WTC11 (cell line): ENCODE results near the gene PKIG. TPM values are rescaled to one million over a fixed set of nuclear protein-coding genes. Genes with fewer than 3 reads are reported as not detected.

Experiments used
- ATAC-seq: fragments of 200-7000 bp; cut with Tn5 transposase; 2 replicates; pipeline ENCODE4 v1.10.0; 2021; ENCODE audit warnings: mild to moderate bottlenecking, moderate library complexity
- CTCF ChIA-PET: fragments of 300-600 bp; sonication (Branson Sonifier 250); formaldehyde crosslinking; loops from one replicate; lab custom pipeline; 2021; ENCODE audit warnings: antibody characterized with exemption; lab: Charles Lee
- POLR2A ChIA-PET: fragments of 350-600 bp; sonication (Branson Sonifier 250); formaldehyde crosslinking; loops from one replicate; lab custom pipeline; 2021; ENCODE audit warnings: antibody characterized with exemption; lab: Charles Lee
- DNase-seq: peaks from one replicate; pipeline ENCODE4 v3.0.0; 2021; ENCODE audit warnings: low spot score
- H3K27ac Mint-ChIP-seq: 2 replicates; pipeline ENCODE4 v1.8.0; 2021; ENCODE audit warnings: mixed read lengths
- H3K27me3 Mint-ChIP-seq: 2 replicates; pipeline ENCODE4 v1.8.0; 2021; ENCODE audit warnings: low read depth, mild to moderate bottlenecking, moderate library complexity, mixed read lengths
- H3K36me3 Mint-ChIP-seq: 2 replicates; pipeline ENCODE4 v1.8.0; 2021; ENCODE audit warnings: mixed read lengths
- H3K4me1 Mint-ChIP-seq: 2 replicates; pipeline ENCODE4 v1.8.0; 2022; ENCODE audit warnings: mixed read lengths
- H3K4me3 Mint-ChIP-seq: 2 replicates; pipeline ENCODE4 v1.8.0; 2021; ENCODE audit warnings: mild to moderate bottlenecking, moderate library complexity, mixed read lengths
- H3K9me3 Mint-ChIP-seq: 2 replicates; pipeline ENCODE4 v1.8.0; 2021; ENCODE audit warnings: mixed read lengths
- ARID4B ChIP-seq: sonication (generic); formaldehyde crosslinking; IDR thresholded peaks from 2 replicates; pipeline ENCODE4 v1.8.0; 2023; ENCODE audit warnings: missing genetic modification reagents, mild to moderate bottlenecking, borderline replicate concordance
- ATF1 ChIP-seq: sonication (generic); formaldehyde crosslinking; IDR thresholded peaks from 2 replicates; pipeline ENCODE4 v1.8.1; 2023; ENCODE audit warnings: mild to moderate bottlenecking, moderate library complexity, missing genetic modification reagents
- CBFB ChIP-seq: sonication (generic); formaldehyde crosslinking; IDR thresholded peaks from 2 replicates; pipeline ENCODE4 v1.8.1; 2022; ENCODE audit warnings: mild to moderate bottlenecking, low read depth, missing genetic modification reagents
- E2F4 ChIP-seq: sonication (generic); formaldehyde crosslinking; IDR thresholded peaks from 2 replicates; pipeline ENCODE4 v1.8.1; 2022; ENCODE audit warnings: low read depth, mild to moderate bottlenecking, moderate library complexity, missing genetic modification reagents, borderline replicate concordance
- FOXJ3 ChIP-seq: sonication (generic); formaldehyde crosslinking; IDR thresholded peaks from 2 replicates; pipeline ENCODE4 v1.9.0; 2021; ENCODE audit warnings: missing genetic modification reagents, mild to moderate bottlenecking, borderline replicate concordance
- FOXK1 ChIP-seq: sonication (generic); formaldehyde crosslinking; IDR thresholded peaks from 2 replicates; pipeline ENCODE4 v1.8.0; 2022; ENCODE audit warnings: mild to moderate bottlenecking, moderate library complexity, missing genetic modification reagents
- GTF2I ChIP-seq: fragments of 250-450 bp; sonication (Bioruptor Pico); conservative IDR thresholded peaks from 2 replicates; pipeline ENCODE4 v1.4.0; 2021; ENCODE audit warnings: mild to moderate bottlenecking
- MXD4 ChIP-seq: fragments of 250-450 bp; sonication (Bioruptor Pico); IDR thresholded peaks from 2 replicates; pipeline ENCODE4 v1.8.0; 2021; ENCODE audit warnings: mild to moderate bottlenecking, moderate library complexity, borderline replicate concordance
- NFATC4 ChIP-seq: fragments of 250-450 bp; sonication (Bioruptor Pico); IDR thresholded peaks from 2 replicates; pipeline ENCODE4 v1.9.0; 2021; ENCODE audit warnings: mild to moderate bottlenecking
- RORB ChIP-seq: fragments of 250-450 bp; sonication (Bioruptor Pico); IDR thresholded peaks from 2 replicates; pipeline ENCODE4 v1.9.0; 2021; ENCODE audit warnings: mild to moderate bottlenecking
- SMAD4 ChIP-seq: sonication (generic); formaldehyde crosslinking; IDR thresholded peaks from 2 replicates; pipeline ENCODE4 v1.8.0; 2022; ENCODE audit warnings: mild to moderate bottlenecking, missing genetic modification reagents
- SOX15 ChIP-seq: fragments of 250-450 bp; sonication (Bioruptor Pico); IDR thresholded peaks from 2 replicates; pipeline ENCODE4 v1.9.0; 2021; ENCODE audit warnings: mild to moderate bottlenecking
- SP1 ChIP-seq: sonication (generic); formaldehyde crosslinking; conservative IDR thresholded peaks from 2 replicates; pipeline ENCODE4 v1.8.1; 2022; ENCODE audit warnings: missing genetic modification reagents
- TP53 ChIP-seq: sonication (generic); formaldehyde crosslinking; IDR thresholded peaks from 2 replicates; pipeline ENCODE4 v1.8.1; 2023; ENCODE audit warnings: mild to moderate bottlenecking, missing genetic modification reagents
- USF2 ChIP-seq: sonication (generic); formaldehyde crosslinking; IDR thresholded peaks from 2 replicates; pipeline ENCODE4 v1.8.1; 2023; ENCODE audit warnings: mild to moderate bottlenecking, missing genetic modification reagents, moderate library complexity
- ZNF138 ChIP-seq: sonication (generic); formaldehyde crosslinking; conservative IDR thresholded peaks from 2 replicates; pipeline ENCODE4 v1.8.1; 2022; ENCODE audit warnings: mild to moderate bottlenecking, moderate library complexity, missing genetic modification reagents
- ZNF219 ChIP-seq: sonication (generic); formaldehyde crosslinking; IDR thresholded peaks from 2 replicates; pipeline ENCODE4 v1.8.0; 2023; ENCODE audit warnings: missing genetic modification reagents, mild to moderate bottlenecking, borderline replicate concordance
- ZNF232 ChIP-seq: sonication (generic); formaldehyde crosslinking; IDR thresholded peaks from 2 replicates; pipeline ENCODE4 v1.8.0; 2022; ENCODE audit warnings: mild to moderate bottlenecking, missing genetic modification reagents
- ZNF396 ChIP-seq: fragments of 250-450 bp; sonication (Bioruptor Pico); IDR thresholded peaks from 2 replicates; pipeline ENCODE4 v1.8.0; 2021; ENCODE audit warnings: mild to moderate bottlenecking, moderate library complexity, borderline replicate concordance
- ZNF512 ChIP-seq: sonication (generic); formaldehyde crosslinking; IDR thresholded peaks from 2 replicates; pipeline ENCODE4 v1.8.1; 2022; ENCODE audit warnings: missing genetic modification reagents, borderline replicate concordance
- total RNA-seq: library from RNA; stranded (reverse); gene quantifications from 3 replicates; pipeline ENCODE4 v1.2.3, GENCODE V29; 2021
- TF ChIP-seq, protein P1 (sequence below): fragments of 250-450 bp; sonication (Bioruptor Pico); IDR thresholded peaks from 2 replicates; pipeline ENCODE4 v1.8.0; 2021; ENCODE audit warnings: mild to moderate bottlenecking

The PKIG gene
- total RNA-seq, 1 experiment from 2014 or later, result 22.7 TPM

- ATAC-seq, result no peak
- ChIA-PET POLR2A (no interaction called here), CTCF (no interaction called here)
- Mint-ChIP-seq H3K4me3 (no peak overlapping the region), H3K36me3 (peaks cover 12% of the 10 kb centered on the region), H3K27me3 (peaks cover 30% of the 10 kb centered on the region), H3K27ac (no peak overlapping the region), H3K9me3 (peaks cover 34% of the 10 kb centered on the region), H3K4me1 (peaks cover 10% of the 10 kb centered on the region)
- TF ChIP-seq E2F4, result no peak
- TF ChIP-seq USF2 (CRISPR knock-in tag), result no peak
- no peak for TF ChIP-seq FOXJ3 (CRISPR knock-in tag)
- no peak for TF ChIP-seq SP1 (CRISPR knock-in tag)
- no peak for TF ChIP-seq FOXK1 (CRISPR knock-in tag)
- TF ChIP-seq TP53 (CRISPR knock-in tag), result no peak
- TF ChIP-seq ZNF219 (CRISPR knock-in tag), result no peak
- TF ChIP-seq GTF2I (CRISPR knock-in tag), result no peak
- TF ChIP-seq ZNF138, result no peak
- no peak for TF ChIP-seq NFATC4 (CRISPR knock-in tag)
- no peak for TF ChIP-seq ARID4B
- DNase-seq, result no peak
Measured at GRCh38 chr20:44658810-44659209, 76.4 kb downstream of the PKIG start.

DNA sequence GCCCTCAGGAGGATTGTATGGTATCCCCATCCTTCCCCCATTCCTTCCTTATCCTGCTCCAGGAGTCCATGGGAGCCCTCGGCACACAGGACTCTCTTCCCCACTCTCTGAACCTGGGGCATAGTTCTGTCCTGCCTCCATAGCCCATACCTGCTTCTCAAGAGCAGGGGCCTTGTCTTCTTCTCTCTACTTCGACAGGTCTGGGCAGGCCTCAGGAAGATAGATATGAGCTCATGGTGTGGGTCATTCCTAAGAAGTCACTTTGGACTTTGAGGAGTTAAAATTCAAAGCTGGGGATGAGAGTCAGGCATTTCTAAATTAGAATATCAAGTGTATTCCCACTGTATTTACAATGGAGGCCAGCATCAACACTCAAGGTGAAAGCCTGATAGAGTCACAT is 77.6 kb downstream of the PKIG start:
- H3K36me3 Mint-ChIP-seq, result peaks cover 3% of the 10 kb centered on the region
- H3K4me3 Mint-ChIP-seq, result no peak overlapping the region
- no peak for ATAC-seq
- TF ChIP-seq ARID4B (no peak), CBFB (CRISPR knock-in tag) (no peak), SP1 (CRISPR knock-in tag) (no peak), MXD4 (no peak), ZNF232 (no peak), SMAD4 (CRISPR knock-in tag) (no peak), GTF2I (CRISPR knock-in tag) (no peak), FOXK1 (CRISPR knock-in tag) (no peak), ZNF512 (CRISPR knock-in tag) (no peak), ZNF396 (no peak), ZNF219 (CRISPR knock-in tag) (no peak), SOX15 (CRISPR knock-in tag) (no peak), RORB (CRISPR knock-in tag) (no peak), ATF1 (CRISPR knock-in tag) (no peak)
- TF ChIP-seq, protein P1, sequence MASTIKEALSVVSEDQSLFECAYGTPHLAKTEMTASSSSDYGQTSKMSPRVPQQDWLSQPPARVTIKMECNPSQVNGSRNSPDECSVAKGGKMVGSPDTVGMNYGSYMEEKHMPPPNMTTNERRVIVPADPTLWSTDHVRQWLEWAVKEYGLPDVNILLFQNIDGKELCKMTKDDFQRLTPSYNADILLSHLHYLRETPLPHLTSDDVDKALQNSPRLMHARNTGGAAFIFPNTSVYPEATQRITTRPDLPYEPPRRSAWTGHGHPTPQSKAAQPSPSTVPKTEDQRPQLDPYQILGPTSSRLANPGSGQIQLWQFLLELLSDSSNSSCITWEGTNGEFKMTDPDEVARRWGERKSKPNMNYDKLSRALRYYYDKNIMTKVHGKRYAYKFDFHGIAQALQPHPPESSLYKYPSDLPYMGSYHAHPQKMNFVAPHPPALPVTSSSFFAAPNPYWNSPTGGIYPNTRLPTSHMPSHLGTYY (CRISPR knock-in tag), result no peak
- ChIA-PET POLR2A (no interaction called here), CTCF (no interaction called here)
- no peak overlapping the region for H3K27ac Mint-ChIP-seq
- peaks cover 24% of the 10 kb centered on the region; the same call in 1 of the 2 replicates for H3K9me3 Mint-ChIP-seq
- no peak for DNase-seq
- H3K4me1 Mint-ChIP-seq, result peaks cover 10% of the 10 kb centered on the region
- H3K27me3 Mint-ChIP-seq, result peaks cover 28% of the 10 kb centered on the region
